Lower lobe of right lung (tissue), 2 donors: ENCODE data around the gene HAUS6. TPM values are rescaled to one million over a fixed set of nuclear protein-coding genes. Genes with fewer than 3 reads are reported as not detected.
A peak's percentile ranks its signal among the peaks of the same experiment; 100 is the strongest.
"Not testable (repeated sequence)": the region's sequence is repeated elsewhere in the genome, so short reads cannot be mapped to it uniquely, and the experiment has no call there.

ENCODE experiments used
- ATAC-seq, 2 donors: fragments of 200-7000 bp; cut with Tn5 transposase; one replicate each; pipeline ENCODE4 v1.9.1; 2020 to 2022; ENCODE audit warnings: mild to moderate bottlenecking in 2 of 2, moderate library complexity in 2 of 2
- DNase-seq: peaks from one replicate; pipeline ENCODE4 v3.0.0-alpha.2; 2020
- H3K27ac ChIP-seq: fragments of 200-600 bp; one replicate; pipeline ENCODE4 v1.8.0; 2022
- H3K27me3 ChIP-seq: fragments of 200-600 bp; one replicate; pipeline ENCODE4 v1.8.0; 2022; ENCODE audit warnings: low read depth
- H3K36me3 ChIP-seq: fragments of 200-600 bp; one replicate; pipeline ENCODE4 v1.8.0; 2022; ENCODE audit warnings: mild to moderate bottlenecking
- H3K4me1 ChIP-seq: fragments of 200-600 bp; one replicate; pipeline ENCODE4 v1.8.0; 2022
- H3K4me3 ChIP-seq: fragments of 200-600 bp; one replicate; pipeline ENCODE4 v1.8.0; 2022; ENCODE audit warnings: mild to moderate bottlenecking
- H3K9me3 ChIP-seq: fragments of 200-600 bp; one replicate; pipeline ENCODE4 v1.8.0; 2022
- intact Hi-C: fragments of 100-400 bp; cut with DNase I; formaldehyde crosslinking; loops from one replicate; pipeline ENCODE4 v1.11.0; 2022
- long read RNA-seq: library from polyadenylated mRNA; unstranded; transcript quantifications from one replicate; pipeline ENCODE4 v2.0.0, GENCODE V29; 2021
- total RNA-seq: library from RNA; stranded (reverse); fragmentation: NEBNext Ultra II Directional; extraction: Animal tissue kit (Norgen Biotek cat#: 25700); gene quantifications from one replicate; pipeline ENCODE4 v1.2.1, GENCODE V29; 2021
- TF ChIP-seq, protein P1 (sequence below): fragments of 200-600 bp; IDR thresholded peaks from one replicate; pipeline ENCODE4 v1.8.0; 2022; ENCODE audit warnings: antibody characterized with exemption, mild to moderate bottlenecking
- donor health status: DM: no; HTN: yes; CAD: no; lungs with severe emphysema.

The HAUS6 gene, protein sequence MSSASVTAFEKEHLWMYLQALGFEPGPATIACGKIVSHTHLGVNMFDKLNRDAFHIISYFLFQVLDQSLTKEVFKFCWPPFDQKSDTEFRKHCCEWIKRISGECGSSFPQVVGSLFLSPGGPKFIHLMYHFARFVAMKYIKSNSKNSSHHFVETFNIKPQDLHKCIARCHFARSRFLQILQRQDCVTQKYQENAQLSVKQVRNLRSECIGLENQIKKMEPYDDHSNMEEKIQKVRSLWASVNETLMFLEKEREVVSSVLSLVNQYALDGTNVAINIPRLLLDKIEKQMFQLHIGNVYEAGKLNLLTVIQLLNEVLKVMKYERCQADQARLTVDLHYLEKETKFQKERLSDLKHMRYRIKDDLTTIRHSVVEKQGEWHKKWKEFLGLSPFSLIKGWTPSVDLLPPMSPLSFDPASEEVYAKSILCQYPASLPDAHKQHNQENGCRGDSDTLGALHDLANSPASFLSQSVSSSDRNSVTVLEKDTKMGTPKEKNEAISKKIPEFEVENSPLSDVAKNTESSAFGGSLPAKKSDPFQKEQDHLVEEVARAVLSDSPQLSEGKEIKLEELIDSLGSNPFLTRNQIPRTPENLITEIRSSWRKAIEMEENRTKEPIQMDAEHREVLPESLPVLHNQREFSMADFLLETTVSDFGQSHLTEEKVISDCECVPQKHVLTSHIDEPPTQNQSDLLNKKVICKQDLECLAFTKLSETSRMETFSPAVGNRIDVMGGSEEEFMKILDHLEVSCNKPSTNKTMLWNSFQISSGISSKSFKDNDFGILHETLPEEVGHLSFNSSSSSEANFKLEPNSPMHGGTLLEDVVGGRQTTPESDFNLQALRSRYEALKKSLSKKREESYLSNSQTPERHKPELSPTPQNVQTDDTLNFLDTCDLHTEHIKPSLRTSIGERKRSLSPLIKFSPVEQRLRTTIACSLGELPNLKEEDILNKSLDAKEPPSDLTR
- 7.5 TPM for total RNA-seq
- long read RNA-seq, full-length matches to known transcripts = 1 of 3 reads
- long read RNA-seq, partial matches to known transcripts = 2 of 3 reads
- long read RNA-seq, other reads (novel, unspliced or antisense) = 0 of 3 reads

DNA sequence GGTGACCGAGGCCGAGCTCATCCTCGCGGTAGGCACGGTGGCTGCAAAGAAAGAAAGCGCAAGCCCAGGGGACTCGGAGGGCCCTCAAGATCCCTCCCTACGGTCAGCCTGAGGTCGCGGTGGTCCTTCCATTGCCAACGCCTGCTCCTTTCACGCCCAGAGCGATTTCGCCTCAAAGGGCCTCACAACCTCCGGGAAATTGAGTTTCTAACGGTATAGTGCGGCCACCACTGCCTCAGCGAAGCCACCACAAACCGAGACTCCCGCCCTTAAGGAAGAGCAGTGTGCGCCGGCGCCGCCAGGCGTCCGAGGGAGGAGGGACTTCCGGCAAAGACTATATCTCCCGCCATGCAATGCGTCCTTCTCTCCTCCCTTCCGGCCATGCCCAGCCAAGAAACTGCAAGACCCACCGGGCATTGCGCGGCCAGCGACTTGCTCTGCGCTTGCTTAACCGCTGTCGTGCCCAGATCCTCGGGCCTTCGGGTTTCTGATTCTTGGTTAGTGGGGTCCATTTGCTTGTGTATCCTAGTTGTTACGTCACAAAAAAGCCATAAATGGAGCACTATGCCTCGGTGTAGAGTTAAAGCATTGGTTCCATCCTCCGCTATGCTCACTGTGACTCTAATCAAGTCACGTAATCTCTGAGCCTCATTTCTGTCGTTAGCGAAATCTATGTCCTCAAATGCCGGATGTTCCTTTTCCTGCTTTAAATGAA is at the start of gene HAUS6:
TSS of gene HAUS6 (minus strand) at position 274 of the 715 bp plus-strand sequence. CDS start at position 21, 253 bp downstream.
- peak within 1 kb of the TSS; percentile 84 for H3K4me3 ChIP-seq
- H3K27me3 ChIP-seq = no peaks in the 10 kb centered on the region
- peaks cover under 1% of the 10 kb centered on the region for H3K36me3 ChIP-seq
- H3K27ac ChIP-seq = peak within 1 kb of the TSS; percentile 85
- peak; percentile 98 for DNase-seq
- TF ChIP-seq, protein P1, sequence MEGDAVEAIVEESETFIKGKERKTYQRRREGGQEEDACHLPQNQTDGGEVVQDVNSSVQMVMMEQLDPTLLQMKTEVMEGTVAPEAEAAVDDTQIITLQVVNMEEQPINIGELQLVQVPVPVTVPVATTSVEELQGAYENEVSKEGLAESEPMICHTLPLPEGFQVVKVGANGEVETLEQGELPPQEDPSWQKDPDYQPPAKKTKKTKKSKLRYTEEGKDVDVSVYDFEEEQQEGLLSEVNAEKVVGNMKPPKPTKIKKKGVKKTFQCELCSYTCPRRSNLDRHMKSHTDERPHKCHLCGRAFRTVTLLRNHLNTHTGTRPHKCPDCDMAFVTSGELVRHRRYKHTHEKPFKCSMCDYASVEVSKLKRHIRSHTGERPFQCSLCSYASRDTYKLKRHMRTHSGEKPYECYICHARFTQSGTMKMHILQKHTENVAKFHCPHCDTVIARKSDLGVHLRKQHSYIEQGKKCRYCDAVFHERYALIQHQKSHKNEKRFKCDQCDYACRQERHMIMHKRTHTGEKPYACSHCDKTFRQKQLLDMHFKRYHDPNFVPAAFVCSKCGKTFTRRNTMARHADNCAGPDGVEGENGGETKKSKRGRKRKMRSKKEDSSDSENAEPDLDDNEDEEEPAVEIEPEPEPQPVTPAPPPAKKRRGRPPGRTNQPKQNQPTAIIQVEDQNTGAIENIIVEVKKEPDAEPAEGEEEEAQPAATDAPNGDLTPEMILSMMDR = peak; percentile 51
- no peaks in the 10 kb centered on the region for H3K9me3 ChIP-seq
- peak; percentile 100 for ATAC-seq
- H3K4me1 ChIP-seq = peaks cover 16% of the 10 kb centered on the region
- intact Hi-C loops = no loop called here

DNA sequence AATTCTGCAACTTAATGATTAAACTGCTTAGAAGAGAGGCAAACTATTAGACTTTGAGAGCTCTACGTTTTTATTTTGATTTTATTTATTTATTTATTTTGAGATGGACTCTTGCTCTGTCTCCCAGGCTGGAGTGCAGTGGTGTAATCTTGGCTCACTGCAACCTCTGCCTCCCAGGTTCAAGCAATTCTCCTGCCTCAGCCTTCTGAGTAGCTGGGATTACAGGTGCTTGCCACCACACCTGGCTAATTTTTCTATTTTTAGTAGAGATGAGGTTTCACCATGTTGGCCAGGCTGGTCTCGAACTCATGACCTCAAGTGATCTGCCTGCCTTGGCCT is 49.4 kb upstream of the HAUS6 start:
- H3K27me3 ChIP-seq, H3K36me3 ChIP-seq, intact Hi-C loops, H3K27ac ChIP-seq, DNase-seq, ATAC-seq, H3K4me3 ChIP-seq, H3K9me3 ChIP-seq: not testable (repeated sequence)
- peaks cover 13% of the 10 kb centered on the region for H3K4me1 ChIP-seq

DNA sequence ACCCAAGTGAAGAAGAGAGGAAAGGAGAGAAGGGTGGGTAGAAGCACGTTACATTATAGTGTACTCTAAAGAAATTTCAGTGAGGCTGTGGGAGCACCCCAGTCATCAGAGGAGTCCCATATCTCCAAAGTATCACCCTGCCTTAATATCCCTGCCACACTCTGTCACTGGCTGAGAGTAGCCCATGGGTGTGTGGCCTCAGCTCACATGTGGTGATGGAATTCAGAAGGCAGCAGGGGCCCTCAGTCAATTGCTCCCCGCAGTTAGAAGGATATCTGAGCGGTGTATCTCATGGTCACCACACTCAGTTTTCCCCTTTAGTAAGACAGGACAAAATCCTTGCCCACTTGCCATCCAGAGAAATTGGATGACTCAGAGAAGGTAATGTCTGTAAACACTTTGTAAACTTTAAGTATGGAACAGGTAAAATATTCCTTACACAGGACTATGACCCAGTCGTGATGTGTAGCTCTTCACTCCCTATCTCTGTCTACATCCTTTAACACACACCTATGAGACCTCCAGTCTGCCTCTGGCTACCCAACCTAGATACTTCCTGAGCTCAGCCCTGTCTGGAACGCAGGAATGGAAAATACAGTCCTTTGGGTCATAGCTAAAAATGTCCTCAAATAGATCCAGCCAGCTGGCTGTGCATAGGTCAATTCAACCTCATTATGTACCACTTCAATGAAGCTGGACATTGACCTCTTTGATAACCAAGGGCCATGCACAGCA is 48.9 kb upstream of the HAUS6 start:
- TF ChIP-seq, protein P1 = no peak
- Histone ChIP-seq H3K4me1 (peaks cover 13% of the 10 kb centered on the region), H3K4me3 (no peak overlapping the region), H3K27ac (no peak overlapping the region), H3K27me3 (no peaks in the 10 kb centered on the region), H3K9me3 (no peaks in the 10 kb centered on the region), H3K36me3 (no peaks in the 10 kb centered on the region)
- ATAC-seq (no peak), DNase-seq (no peak)
- intact Hi-C loops = no loop called here

DNA sequence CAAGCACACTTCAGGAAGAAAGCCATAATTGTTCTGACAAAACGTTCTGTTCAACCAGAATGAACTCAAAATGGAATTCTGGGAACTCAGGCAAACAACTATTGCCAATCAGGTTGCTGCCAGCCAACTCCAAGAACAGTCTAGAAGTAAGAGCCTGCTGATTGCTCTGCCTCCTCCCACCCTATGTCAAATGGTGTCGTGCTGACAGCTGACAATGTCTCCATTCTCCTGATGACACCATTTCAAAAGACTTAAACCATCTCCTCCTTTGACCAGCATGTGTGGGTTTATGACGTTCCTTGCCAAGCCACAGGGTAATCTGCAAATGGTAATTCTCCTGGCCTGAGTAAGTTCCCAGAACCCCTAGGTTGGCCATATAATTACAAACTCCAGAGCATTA is 46.5 kb upstream of the HAUS6 start:
- no peaks in the 10 kb centered on the region for H3K9me3 ChIP-seq
- H3K4me3 ChIP-seq = no peak overlapping the region
- TF ChIP-seq, protein P1 = no peak
- ATAC-seq (peak in 1 of 2 donors; percentile 48), DNase-seq (no peak)
- no peaks in the 10 kb centered on the region for H3K27me3 ChIP-seq
- H3K4me1 ChIP-seq = peaks cover 8% of the 10 kb centered on the region
- intact Hi-C loops = no loop called here
- H3K27ac ChIP-seq = no peak overlapping the region
- H3K36me3 ChIP-seq = no peaks in the 10 kb centered on the region

DNA sequence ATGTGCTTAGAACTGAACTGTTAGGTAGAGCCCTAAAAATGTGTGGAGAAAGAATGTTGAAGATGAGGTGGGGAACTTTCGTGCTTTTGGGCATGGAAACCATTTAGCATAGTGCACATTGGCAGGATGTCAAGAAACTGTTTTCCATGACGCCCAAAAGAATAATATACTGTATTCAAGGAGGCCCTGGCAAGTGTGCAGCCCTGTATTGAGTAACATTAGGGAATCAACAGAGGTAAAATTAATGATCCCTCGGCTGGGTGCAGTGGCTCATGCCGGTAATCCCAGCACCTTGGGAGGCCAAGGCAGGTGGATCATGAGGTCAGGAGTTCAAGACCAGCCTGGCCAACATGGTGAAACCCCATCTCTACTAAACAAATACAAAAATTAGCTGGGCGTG is 45.5 kb upstream of the HAUS6 start:
- intact Hi-C loops = no loop called here
- no peak for DNase-seq
- no peak for ATAC-seq

More for the DNA sequence above, 45.5 kb upstream of the HAUS6 start:
- Histone ChIP-seq H3K36me3 (no peaks in the 10 kb centered on the region), H3K9me3 (no peaks in the 10 kb centered on the region), H3K27ac (no peak overlapping the region), H3K27me3 (no peaks in the 10 kb centered on the region), H3K4me3 (no peak overlapping the region), H3K4me1 (no peaks in the 10 kb centered on the region)
- TF ChIP-seq, protein P1 = no peak
